SK-N-SH (cell line): ENCODE measurements around the gene OSBPL10.

Experiments
- EP300 ChIP-seq, 2 experiments: IDR thresholded peaks; 2 replicates each; pipeline versions ENCODE4 v1.4.0 to v1.6.1; 2012; ENCODE audit warnings: borderline replicate concordance in 1 of 2, low read depth in 1 of 2, low read length in 1 of 2
- POLR2AphosphoS5 ChIP-seq: IDR thresholded peaks from 2 replicates; pipeline ENCODE4 v1.6.1; 2012; ENCODE audit warnings: low read depth, low read length
- SIN3A ChIP-seq: IDR thresholded peaks from 2 replicates; pipeline ENCODE4 v1.6.1; 2012; ENCODE audit warnings: low read depth, mild to moderate bottlenecking, low read length, moderate library complexity, borderline replicate concordance
- YY1 ChIP-seq: IDR thresholded peaks from 2 replicates; pipeline ENCODE4 v1.4.0; 2012; ENCODE audit warnings: low read depth, mild to moderate bottlenecking
- TF ChIP-seq, protein P1 (sequence below): fragments of 200-600 bp; sonication (generic); IDR thresholded peaks from 2 replicates; pipeline ENCODE4 v1.6.1; 2017; ENCODE audit warnings: antibody characterized with exemption, mild to moderate bottlenecking, moderate library complexity
- TF ChIP-seq, protein P2 (sequence below): IDR thresholded peaks from 2 replicates; pipeline ENCODE4 v1.4.0; 2012; ENCODE audit warnings: low read depth
- TF ChIP-seq, protein P3 (sequence below): IDR thresholded peaks from 2 replicates; pipeline ENCODE4 v1.6.1; 2012; ENCODE audit warnings: mild to moderate bottlenecking, low read depth, low read length, moderate library complexity

DNA sequence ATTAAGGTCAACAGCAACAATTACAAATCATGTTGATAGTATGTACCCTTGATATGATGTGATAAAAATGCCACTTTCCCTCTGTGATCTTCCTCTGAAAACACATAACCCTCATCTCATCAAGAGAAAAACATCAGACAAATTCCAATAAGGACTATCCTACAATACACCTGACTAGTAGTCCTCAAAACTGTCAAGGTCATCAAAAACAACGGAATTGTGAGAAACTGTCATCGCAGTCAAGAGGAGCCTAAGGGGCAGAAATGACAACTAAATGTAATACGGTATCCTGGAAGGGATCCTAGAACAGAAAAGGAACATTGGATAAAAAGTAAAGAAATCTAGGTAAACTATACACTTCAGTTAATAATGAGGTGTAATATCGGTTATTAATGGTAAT, 59.2 kb downstream of the OSBPL10 start:
- TF ChIP-seq, protein P1, sequence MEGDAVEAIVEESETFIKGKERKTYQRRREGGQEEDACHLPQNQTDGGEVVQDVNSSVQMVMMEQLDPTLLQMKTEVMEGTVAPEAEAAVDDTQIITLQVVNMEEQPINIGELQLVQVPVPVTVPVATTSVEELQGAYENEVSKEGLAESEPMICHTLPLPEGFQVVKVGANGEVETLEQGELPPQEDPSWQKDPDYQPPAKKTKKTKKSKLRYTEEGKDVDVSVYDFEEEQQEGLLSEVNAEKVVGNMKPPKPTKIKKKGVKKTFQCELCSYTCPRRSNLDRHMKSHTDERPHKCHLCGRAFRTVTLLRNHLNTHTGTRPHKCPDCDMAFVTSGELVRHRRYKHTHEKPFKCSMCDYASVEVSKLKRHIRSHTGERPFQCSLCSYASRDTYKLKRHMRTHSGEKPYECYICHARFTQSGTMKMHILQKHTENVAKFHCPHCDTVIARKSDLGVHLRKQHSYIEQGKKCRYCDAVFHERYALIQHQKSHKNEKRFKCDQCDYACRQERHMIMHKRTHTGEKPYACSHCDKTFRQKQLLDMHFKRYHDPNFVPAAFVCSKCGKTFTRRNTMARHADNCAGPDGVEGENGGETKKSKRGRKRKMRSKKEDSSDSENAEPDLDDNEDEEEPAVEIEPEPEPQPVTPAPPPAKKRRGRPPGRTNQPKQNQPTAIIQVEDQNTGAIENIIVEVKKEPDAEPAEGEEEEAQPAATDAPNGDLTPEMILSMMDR = no peak
- TF ChIP-seq EP300 (IDR thresholded peaks at IDR 0.05; ENCODE audit: borderline replicate concordance in 1 of 2, low read depth in 1 of 2, low read length in 1 of 2) = no peak
- TF ChIP-seq, protein P2, sequence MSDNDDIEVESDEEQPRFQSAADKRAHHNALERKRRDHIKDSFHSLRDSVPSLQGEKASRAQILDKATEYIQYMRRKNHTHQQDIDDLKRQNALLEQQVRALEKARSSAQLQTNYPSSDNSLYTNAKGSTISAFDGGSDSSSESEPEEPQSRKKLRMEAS = no peak
- no peak for TF ChIP-seq SIN3A
- no peak for TF ChIP-seq YY1
- TF ChIP-seq, protein P3, sequence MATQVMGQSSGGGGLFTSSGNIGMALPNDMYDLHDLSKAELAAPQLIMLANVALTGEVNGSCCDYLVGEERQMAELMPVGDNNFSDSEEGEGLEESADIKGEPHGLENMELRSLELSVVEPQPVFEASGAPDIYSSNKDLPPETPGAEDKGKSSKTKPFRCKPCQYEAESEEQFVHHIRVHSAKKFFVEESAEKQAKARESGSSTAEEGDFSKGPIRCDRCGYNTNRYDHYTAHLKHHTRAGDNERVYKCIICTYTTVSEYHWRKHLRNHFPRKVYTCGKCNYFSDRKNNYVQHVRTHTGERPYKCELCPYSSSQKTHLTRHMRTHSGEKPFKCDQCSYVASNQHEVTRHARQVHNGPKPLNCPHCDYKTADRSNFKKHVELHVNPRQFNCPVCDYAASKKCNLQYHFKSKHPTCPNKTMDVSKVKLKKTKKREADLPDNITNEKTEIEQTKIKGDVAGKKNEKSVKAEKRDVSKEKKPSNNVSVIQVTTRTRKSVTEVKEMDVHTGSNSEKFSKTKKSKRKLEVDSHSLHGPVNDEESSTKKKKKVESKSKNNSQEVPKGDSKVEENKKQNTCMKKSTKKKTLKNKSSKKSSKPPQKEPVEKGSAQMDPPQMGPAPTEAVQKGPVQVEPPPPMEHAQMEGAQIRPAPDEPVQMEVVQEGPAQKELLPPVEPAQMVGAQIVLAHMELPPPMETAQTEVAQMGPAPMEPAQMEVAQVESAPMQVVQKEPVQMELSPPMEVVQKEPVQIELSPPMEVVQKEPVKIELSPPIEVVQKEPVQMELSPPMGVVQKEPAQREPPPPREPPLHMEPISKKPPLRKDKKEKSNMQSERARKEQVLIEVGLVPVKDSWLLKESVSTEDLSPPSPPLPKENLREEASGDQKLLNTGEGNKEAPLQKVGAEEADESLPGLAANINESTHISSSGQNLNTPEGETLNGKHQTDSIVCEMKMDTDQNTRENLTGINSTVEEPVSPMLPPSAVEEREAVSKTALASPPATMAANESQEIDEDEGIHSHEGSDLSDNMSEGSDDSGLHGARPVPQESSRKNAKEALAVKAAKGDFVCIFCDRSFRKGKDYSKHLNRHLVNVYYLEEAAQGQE = no peak
- no peak for TF ChIP-seq POLR2AphosphoS5
